ENCODE data around the gene TDRD7.
"Not testable (repeated sequence)": the region's sequence is repeated elsewhere in the genome, so short reads cannot be mapped to it uniquely, and the experiment has no call there.

Gene TDRD7

DNA sequence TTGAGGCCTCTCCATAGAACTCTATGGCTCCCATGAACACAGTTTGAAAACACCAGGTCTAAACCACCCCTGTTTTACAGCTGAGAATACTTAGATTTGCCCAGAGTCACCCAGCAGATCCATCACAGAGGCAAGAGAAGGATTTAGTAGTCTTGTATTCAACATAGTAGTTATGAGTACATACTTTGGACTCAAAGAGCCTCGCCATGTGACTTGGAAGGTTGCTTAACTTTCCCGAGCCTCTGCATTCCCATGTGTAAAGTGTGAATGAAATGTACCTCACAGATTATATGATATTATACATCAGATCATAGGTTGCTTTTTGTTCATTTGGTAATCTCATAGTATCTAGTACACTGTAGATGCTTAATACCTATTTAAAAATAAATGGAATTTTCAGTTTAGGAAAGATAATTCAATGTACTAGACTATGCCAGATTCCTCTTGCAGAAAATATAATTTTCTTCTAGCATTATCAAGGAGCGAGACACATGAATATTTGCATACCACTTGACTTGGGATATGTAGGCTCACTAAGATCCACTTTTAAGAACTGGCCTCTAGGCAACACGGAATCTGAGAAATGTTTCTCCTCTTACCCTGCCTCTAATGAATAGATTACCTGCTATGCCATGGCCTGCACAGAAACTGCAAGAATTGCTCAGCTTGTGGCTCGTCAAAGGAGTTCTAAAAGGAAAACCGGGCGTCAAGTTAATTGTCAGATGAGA lies 18.6 kb downstream of the TDRD7 start:
- no peak for DNase-seq

DNA sequence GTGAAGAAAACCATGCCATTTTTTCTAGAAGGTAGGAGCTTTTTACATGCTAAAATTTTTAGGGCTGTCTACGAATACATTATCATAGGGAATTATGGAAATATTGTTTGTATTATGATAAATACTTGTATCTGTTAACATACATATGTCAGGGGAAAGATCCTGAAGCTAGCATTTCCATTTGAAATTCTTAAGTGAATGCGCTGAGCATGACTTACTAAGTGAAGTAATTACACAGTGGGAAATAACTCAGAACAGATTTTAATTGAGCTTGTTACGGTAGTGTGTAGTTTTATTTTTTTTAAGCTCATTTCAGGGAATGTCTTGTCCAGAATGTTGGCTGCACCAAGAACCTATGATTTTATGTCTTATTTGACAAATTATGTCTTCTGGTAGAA lies 19.1 kb downstream of the TDRD7 start:
- no peak for DNase-seq

DNA sequence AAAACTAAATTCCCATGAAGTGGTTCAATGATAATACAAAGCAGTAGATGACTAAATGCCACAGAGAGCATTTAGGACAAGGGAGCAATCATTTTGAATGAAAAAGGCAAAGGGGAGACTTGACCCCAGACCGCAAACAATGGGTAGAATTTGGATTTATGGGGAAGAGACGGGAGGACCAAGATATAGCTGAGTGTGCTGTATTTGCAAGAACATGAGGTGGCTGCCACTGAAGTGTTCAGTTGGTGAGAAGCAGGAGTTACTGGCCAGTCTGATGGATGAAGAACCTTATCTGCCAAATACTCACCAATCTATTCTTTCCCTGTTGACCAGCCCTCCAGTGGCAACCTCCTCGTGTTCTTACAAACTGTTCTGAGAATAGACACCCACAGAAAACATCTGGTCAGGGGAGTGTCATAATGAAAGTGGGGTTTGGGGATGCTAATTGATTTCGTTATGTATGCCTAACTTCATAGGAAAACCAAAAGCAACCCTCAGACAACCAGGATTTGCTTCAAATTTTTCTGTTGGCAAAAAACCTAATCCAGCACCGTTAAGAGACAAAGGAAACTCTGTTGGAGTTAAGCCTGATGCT lies 19.8 kb downstream of the TDRD7 start:
- DNase-seq = no peak

DNA sequence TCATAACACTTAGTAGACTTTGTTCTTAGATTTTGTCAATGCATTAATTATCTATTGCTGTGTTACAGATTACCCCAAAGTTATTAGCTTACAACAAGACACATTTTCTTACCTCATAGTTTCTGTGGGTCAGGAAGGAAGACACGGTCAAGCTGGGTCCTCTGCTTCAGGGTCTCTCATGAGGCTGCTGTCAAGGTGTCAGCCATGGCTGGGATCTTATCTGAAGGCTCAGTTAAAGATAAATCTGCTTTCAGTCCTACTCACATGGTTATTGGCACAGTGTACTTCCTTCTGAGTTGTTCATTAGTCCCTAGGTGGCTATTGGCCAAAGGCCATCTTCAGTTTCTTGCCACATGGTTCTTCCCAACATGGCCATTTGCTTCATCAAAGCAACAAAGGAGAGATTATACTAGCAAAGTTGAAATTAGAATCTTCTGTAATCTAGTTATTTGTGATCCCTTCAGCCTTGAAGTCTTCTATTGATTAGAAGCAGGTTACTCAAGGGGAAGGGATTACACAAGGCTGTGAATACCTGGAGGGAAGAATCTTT lies 25.2 kb downstream of the TDRD7 start:
- no peak for DNase-seq

DNA sequence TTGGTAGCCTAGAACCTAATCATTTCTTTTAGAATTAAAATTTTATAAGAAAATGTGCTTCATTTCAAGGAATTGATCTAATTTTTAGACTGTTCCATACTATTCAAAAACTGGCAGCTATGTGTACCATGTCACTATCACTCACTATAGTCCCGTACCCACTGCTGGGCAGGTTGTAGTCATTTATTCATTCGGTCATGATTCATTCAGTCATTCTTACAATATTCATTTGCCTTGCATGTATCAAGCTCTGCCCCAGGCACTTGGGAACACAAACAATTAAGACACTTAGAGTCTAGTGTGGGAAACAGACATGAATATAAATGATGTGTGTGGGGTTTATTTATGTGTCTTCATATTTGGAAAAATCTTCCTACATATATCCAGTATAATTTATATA lies 26.4 kb downstream of the TDRD7 start:
- DNase-seq = no peak

DNA sequence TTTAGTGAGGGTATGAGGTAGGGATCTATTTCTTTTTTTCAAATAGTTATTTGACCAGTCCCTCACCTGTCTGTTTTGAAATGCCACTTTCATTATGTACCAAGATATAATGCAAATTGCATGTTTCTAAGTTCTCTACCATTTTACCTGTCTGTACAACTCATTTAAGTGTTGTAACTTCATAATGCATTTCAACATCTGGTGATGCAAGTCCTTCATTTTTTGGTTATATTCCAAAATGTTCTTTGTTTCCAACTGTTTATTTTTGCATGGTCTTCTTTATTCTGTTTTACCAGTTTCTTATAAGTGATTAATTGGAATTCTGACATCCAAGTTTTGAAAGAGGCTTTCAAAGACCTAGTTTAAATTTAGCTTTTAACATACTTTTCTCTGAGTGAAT lies 26.8 kb downstream of the TDRD7 start:
- DNase-seq = no peak

DNA sequence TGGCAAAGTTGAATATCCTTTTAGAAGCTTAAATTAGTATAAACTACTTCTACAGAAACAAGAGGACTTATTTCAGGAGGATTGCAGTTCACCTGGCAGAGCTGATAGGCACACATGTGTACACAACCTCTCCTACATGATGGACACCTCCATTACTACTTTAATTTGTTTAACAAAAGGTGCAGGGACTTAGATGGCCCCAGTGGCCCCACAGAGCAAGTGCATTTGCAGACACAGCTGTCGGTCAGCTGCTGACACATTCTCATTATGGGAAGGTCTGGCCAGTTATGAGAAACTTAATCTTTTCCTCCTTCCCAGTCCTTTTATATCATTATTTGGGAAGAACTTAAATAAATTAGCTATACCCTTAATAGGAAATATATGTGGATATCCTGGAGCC lies 28.3 kb downstream of the TDRD7 start:
- no peak for DNase-seq

DNA sequence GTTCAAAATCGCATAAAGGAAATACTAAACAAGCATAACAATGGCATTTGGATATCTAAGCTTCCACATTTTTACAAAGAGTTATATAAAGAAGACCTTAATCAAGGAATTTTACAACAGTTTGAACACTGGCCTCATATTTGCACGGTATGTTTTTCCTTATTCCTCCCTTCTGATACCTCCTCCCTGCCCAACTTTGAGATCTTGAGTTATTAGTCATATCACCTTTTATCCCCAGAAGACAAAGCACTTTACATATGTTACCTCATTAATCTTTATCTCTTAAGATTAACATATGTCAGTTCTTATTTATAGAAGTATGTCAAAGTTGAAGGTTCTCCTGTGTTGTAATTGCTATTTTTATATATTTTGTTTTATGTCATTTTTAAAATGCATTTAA lies 29.8 kb downstream of the TDRD7 start:
- DNase-seq = no peak

DNA sequence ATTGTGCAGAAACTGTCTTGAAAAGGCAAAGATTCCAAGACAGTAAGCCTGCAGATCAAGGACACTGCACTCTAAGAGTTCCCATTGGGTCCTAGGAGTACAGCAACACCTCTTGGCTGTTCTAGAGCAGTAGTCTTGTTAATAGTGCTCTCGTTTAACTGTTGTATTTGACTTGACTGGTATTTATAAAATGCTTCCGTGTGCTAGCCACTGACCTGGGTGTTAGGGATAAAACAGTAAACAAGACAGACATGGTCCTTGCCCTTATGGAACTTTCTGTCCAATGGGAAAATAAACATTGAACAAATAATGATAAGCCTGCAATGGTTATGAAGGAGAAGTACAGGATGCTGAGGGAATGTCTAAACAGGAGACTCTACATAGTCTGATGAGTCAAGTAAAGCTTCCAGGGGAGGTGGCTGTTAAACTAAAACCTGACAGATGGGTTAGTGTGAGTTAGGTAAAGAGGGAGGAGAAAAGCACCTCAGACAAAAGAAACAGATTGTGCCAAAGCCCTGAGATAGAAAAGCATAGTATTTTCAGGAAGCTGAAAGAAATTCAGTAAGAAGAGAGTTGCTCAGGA lies 33.3 kb downstream of the TDRD7 start:
- DNase-seq = no peak

DNA sequence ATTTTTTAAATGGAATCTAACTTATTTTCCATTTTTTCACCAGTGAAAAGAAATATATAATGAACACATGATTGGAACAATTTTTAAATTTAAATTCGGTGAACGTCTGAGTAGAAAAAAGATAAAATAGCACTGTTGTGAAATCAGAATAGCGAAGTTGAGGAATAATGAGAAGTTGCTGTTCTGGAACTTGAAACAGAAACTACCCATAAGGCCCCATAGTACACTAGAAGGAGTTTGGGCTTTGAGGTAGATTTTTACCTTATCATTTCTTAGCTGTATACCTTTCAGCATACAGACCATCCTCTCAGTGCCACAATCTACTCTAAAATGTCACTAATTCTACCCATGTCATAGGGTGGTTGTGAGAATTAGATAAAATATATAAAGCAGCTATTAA lies 35.1 kb downstream of the TDRD7 start:
- DNase-seq = no peak

DNA sequence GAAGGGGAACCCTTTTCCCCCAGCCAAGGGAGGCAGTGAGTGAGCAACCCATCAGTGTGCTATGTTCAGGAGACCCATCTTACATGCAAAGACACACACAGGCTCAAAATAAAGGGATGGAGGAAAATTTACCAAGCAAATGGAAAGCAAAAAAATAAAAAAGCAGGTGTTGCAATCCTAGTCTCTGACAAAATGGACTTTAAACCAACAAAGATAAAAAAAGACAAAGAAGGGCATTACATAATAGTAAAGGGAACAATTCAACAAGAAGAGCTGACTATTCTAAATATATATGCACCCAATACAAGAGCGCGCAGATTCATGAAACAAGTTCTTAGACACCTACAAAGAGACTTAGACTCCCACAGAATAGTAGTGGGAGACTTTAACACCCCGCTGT lies 41.7 kb downstream of the TDRD7 start:
- not testable (repeated sequence) for DNase-seq

DNA sequence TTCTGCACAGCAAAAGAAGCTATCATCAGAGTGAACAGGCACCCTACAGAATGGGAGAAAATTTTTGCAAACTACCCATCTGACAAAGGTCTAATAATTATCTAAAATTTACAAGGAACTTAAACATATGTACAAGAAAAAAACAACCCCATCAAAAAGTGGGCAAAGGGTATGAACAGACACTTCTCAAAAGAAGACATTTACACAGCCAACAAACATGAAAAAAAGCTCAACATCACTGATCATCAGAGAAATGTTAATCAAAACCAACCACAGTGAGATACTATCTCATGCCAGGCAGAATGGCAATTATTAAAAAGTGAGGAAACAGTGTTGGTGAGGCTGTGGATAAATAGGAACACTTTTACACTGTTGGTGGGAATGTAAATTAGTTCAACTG lies 44.9 kb downstream of the TDRD7 start:
- not testable (repeated sequence) for DNase-seq

DNA sequence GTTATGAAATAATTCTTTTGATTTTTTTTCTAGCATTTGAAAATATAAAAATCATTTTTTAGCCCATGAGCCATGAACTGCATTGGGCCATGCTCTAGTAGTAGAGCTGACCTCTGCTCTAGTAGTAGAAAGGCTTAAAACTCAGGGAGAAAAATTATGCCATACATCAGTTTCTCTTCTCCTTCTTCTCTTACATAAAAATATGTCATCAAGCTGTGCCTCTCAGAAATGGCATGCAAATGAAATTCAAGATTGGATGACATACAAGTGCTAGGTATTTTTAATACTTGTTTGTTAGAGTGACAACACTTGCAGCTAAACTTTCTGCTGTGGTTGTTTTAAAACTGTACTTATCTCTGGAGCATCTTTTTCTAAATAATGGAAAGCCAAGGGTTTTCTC lies 47.4 kb downstream of the TDRD7 start:
- no peak for DNase-seq

DNA sequence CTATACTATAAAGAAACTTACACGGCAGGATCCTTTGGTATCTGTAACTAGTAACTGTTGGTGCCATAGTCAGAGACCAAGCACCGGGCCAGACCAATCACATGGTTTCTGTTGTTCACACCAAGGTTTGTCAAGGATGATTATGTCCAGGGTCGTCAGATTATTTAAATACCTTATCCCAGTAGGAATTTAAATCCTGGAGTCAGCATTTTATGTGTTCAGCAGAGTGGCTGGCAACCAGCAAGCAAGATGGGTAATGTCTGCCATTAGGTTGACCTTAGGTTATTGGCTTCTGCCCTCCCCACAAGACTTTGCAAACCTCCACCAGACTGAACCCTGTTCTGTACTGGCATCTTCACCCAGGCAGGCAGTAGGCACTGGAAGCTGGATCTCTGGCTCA lies 50.3 kb downstream of the TDRD7 start:
- DNase-seq = no peak

DNA sequence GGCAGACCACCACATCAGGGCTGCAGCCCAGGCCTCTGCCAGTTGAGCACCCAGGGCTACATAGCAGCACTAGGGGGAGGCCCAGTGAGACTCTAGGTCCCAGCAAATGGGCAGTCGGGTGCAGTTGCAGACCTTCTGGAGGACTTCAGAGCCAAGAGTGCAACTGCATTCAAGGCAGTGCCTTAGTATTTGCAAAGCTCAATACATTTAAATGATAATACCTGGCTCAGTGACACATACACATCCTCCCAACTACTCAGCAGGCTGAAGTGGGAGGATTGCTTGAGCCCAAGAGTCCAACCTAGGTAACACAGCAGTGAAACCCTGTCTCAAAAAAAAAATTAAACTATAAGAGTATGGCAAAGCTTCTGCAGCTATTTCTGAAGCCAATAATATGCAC lies 51.0 kb downstream of the TDRD7 start:
- no peak for DNase-seq

DNA sequence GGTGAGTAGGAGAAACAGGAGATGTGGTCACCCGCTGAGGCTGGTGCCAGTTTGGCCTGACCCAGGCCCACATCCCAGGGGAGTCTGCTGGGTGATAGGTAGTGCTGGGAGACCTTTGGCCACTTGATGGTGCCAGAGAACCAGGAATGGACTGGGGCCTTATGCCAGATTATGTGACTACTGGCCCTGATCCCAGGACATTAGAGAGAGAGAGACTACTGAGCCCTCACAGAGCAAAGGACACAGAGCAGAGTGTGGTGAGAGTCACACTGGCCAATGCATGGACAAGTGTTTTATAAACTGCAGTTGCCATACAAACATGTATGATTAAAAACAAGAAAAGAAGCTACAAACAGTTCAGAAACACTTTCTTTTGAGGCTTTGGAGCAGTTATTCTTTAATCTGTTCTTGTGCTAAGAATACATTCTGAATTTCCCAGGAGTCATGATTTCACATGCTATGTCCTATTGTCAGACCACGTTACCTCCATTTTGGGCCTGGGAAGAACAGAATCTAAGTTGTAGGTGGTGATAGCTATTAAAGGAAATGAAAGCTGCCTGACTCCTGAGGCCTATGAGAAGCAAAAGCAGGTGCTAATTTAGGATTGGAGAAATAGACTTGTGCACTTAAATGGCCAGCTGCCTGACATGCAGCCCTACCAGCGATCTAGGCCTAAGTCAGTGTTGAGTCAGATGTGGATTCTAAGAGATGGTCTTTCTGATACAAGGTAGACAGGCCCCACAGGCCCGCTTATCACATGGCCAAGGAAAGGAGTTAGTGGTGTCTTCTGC lies 57.0 kb downstream of the TDRD7 start:
- DNase-seq = peak; percentile 35 to 48

DNA sequence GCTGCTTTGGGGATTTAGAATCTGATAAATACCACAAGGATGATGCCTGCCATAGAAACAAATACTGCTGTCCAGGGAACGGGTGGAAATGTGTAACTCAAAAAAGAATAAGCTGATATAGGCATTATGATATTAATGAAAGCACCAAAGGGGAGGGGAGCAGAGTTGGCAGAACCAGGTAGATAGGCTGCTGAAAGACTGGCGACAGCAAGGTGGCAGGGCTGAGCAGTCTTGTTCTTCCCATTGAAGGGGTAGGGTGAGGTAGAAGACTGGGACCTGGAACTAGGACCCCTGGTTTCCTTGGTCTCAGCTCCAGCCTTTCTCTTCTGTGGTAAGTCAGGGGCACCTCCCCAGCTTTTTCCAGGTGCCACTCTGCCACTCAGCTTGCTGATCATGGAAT lies 58.2 kb downstream of the TDRD7 start:
- DNase-seq = no peak

DNA sequence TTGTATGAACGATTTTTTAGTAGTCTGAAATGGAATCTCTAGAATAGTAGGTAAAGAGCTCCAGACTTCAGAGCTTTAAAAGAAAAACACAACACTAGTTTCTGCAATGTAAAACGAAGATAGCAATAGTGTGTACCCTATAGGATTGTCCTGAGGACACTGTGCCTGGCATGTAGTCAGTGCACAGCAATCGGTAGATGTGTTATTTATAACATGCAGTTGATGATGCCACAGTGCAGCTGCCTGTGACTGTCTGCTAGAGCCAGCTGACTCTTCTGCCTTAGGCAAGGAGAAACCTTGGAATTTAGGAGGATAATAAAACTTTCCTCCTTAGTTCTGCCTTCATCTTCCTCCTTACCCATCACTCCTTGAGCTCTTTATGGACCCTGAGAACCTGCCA lies 61.8 kb downstream of the TDRD7 start:
- DNase-seq = no peak

DNA sequence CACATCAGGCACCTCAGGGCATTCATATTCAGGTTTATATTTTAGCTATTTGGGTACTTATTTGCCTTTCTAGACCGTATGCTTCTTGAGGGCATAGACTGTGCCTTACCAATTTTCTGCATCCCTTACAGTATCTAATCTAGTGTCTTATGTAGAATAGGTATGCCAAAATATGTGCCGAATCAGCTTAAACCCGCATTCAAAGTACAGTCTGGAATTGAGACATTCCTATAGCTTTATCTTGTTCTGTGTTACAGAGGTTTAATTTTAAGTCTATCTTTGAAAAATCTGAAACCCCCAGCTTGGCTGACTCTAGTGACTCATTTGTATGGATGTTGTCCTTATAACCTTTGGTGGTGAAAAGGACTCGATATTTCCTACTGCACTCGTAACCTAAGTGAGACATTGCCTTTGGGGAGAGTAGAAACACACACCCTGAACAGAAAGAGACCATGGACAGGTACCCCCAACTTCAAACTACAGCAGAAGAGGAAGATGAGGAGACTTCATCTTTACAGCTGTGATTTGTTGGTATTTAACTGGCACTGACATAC lies 62.6 kb downstream of the TDRD7 start:
- no peak for DNase-seq

DNA sequence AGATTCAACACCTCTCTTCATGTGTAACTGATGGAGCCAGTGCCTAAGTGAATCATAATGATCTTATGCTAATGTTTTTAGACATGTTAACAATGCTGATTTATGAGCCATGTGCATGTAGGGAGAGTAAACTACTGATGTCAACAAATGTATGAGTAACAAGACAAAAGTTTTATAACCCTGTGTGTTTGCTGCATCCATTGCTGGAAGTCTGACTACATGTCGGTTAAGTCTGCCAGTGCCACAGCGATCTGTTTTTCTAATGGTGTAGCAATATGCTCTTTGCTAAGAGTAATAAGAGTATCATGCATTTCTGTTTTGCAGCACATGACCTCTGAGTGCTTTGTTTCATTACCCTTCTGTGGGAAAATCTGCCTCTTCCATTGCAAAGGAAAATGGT lies 63.2 kb downstream of the TDRD7 start:
- no peak for DNase-seq

DNA sequence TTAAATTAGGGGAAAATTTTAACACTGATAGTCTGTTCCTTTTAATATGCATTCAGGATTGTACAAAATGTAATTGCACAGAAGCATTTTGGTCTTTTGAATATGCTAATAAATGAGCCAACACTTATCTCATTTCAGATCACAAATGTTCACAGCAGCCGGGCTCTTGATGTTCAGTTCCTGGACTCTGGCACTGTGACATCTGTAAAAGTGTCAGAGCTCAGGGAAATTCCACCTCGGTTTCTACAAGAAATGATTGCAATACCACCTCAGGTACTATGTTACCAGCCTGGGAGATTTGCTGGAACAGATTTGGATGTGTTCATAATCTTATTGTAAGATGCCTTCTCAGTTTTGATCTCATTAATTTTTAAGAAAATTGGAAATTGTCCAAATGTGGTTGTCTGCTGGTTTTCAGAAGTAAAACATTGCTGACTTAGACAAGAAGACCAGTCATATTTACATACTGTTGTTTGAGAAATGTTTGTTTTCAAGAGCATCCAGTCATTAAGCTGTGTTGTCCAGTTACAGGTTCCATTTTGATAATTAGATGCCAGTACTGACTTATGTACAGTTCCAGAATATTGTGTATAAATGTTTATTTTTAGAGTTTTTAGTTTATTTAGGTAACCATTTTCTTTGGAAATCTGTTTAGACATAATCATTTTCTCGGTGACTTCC lies 66.5 kb downstream of the TDRD7 start:
- DNase-seq = no peak

DNA sequence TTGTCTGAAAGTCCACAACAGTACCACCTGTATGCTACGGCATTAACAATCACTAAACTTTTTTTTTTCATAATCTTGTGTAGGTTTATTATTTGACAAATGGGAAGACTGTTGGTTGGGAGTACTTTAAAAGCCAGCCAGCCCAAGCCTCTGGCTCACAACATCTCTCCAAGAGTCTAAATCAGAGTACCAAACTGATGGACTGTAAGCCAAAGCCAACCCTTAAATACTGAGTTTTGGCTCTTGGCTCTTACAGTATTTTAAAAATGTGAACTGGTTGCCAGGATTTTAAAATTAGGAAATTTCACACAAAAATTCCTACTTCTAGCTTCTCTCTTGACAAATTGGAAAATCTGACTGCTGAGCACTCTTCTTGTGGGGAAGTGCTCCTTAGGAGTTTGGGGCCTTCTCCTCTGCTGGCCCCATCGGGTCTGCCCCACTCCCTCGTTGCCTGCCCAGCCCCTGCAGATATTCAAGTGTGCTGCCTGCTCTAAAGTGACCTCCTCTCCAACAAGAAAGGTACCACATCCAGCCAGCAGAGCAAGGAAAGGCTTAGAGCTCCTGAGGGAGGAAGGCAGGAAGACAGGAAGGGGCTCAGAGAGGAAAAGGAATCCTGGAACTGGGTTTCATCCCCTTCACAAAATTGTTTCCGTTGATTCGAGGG lies 67.7 kb downstream of the TDRD7 start:
- DNase-seq = no peak
